K562 (cell line): ENCODE measurements around the gene ANKLE1. TPM values are rescaled to one million over a fixed set of nuclear protein-coding genes. Genes with fewer than 3 reads are reported as not detected.

ENCODE experiments used
- CEBPB ChIP-seq: fragments of 450-650 bp; IDR thresholded peaks from 2 replicates; pipeline ENCODE4 v1.6.1; 2016; ENCODE audit warnings: missing genetic modification characterization, missing compliant biosample characterization
- HDAC2 ChIP-seq: fragments of 450-650 bp; IDR thresholded peaks from 2 replicates; pipeline ENCODE4 v1.6.1; 2016; ENCODE audit warnings: mild to moderate bottlenecking
- MEF2A ChIP-seq: IDR thresholded peaks from 2 replicates; pipeline ENCODE4 v1.6.1; 2011; ENCODE audit warnings: low read depth, mild to moderate bottlenecking, low read length, moderate library complexity; ENCODE audit not compliant: control insufficient read depth
- NFYB ChIP-seq: IDR thresholded peaks from 2 replicates; pipeline ENCODE4 v1.6.1; 2011; ENCODE audit warnings: mild to moderate bottlenecking, moderate library complexity; ENCODE audit not compliant: insufficient read length; ENCODE audit errors: extremely low read depth
- PCBP2 ChIP-seq: fragments of 200-400 bp; formaldehyde crosslinking; IDR thresholded peaks from 2 replicates; pipeline ENCODE4 v1.6.1; 2018; ENCODE audit warnings: low read length, low read depth, mild to moderate bottlenecking, moderate library complexity; ENCODE audit not compliant: poor library complexity, severe bottlenecking
- POLR3A ChIP-seq: IDR thresholded peaks from 2 replicates; pipeline ENCODE4 v1.6.1; 2011; ENCODE audit warnings: borderline replicate concordance, mild to moderate bottlenecking, moderate library complexity; ENCODE audit not compliant: insufficient read length, insufficient read depth; ENCODE audit errors: extremely low read depth
- SAP30 ChIP-seq: fragments of 200-600 bp; sonication (generic); IDR thresholded peaks from 2 replicates; pipeline ENCODE4 v1.6.1; 2012; ENCODE audit warnings: borderline replicate concordance, low read depth, mild to moderate bottlenecking, moderate library complexity, low read length, control low read depth, inconsistent platforms; ENCODE audit not compliant: insufficient read depth, poor library complexity, severe bottlenecking
- ZBTB40 ChIP-seq, 2 experiments: fragments of 450-650 bp in 1 of 2; sonication (generic) in 1 of 2; formaldehyde crosslinking in 1 of 2; IDR thresholded peaks; 2 replicates each; pipeline versions ENCODE4 v1.7.1 to v1.9.0; 2016 to 2022; ENCODE audit warnings: inconsistent platforms in 1 of 2, mild to moderate bottlenecking in 1 of 2, missing genetic modification reagents in 1 of 2
- ZNF253 ChIP-seq: fragments of 250-450 bp; sonication (Bioruptor Pico); conservative IDR thresholded peaks from 2 replicates; pipeline ENCODE4 v1.6.1; 2021; ENCODE audit warnings: mild to moderate bottlenecking
- ZNF280B ChIP-seq: fragments of 250-450 bp; sonication (Bioruptor Pico); IDR thresholded peaks from 2 replicates; pipeline ENCODE4 v1.5.1; 2021; ENCODE audit warnings: mild to moderate bottlenecking
- ZNF395 ChIP-seq: fragments of 200-800 bp; sonication (Bioruptor generic); IDR thresholded peaks from 2 replicates; pipeline ENCODE4 v1.6.1; 2017; ENCODE audit warnings: missing genetic modification characterization, missing compliant biosample characterization
- polyA plus RNA-seq, 8 experiments: library from polyadenylated mRNA; depleted of rRNA in 4 of 8; stranded (reverse) in 5 of 8; unstranded in 3 of 8; fragments of >200 nt; fragmentation: Nextera tagmentation in 2 of 8; fragmentation: Illumina TruSeq in 1 of 8; extraction: Ambion mirVana in 2 of 8; extraction: Trizol in 1 of 8; gene quantifications; 2 replicates each; pipeline versions ENCODE4 v1.2.1 to v1.2.3, GENCODE V29; 2011 to 2014; ENCODE audit warnings: inconsistent platforms in 1 of 8, missing spikeins in 1 of 8
- total RNA-seq, 7 experiments: library from RNA; depleted of rRNA in 6 of 7; stranded (reverse); fragments of >200 nt in 6 of 7; fragmentation: Illumina TruSeq in 2 of 7; extraction: Trizol in 2 of 7; gene quantifications; 2 replicates each; pipeline versions ENCODE4 v1.2.1 to v1.2.3, GENCODE V29; 2011 to 2021; ENCODE audit warnings: low replicate concordance in 1 of 7

ANKLE1 gene
- total and polyA plus RNA-seq, 9 of the 15 experiments (the other 6 are each of a cell fraction or from before 2014, with no cell fraction given), result 0.63 to 9.2 (median 2.9) TPM

- TF ChIP-seq ZBTB40 (IDR thresholded peaks at IDR 0.05) (no peak), ZBTB40 (CRISPR knock-in tag; IDR thresholded peaks at IDR 0.05) (no peak), SAP30 (no peak), CEBPB (tag) (peak; percentile 78), ZNF395 (CRISPR knock-in tag) (no peak), ZNF253 (CRISPR knock-in tag) (no peak), POLR3A (peak; percentile 26), ZNF280B (CRISPR knock-in tag) (no peak), MEF2A (no peak), HDAC2 (no peak), NFYB (no peak), PCBP2 (no peak)
Measured at GRCh38 chr19:17307876-17308377, 26.2 kb downstream of the ANKLE1 start (continued).
